GM19372 (cell line): ENCODE measurements around the gene MNAT1.

ENCODE experiments used
- ATAC-seq: cut with Tn5 transposase; IDR thresholded peaks from one replicate; pipeline ENCODE4 v1.9.1; 2021; ENCODE audit warnings: mild to moderate bottlenecking, low read depth, moderate library complexity; ENCODE audit not compliant: unreplicated experiment

MNAT1 gene

GRCh38 chr14:60956632-60957031, 222.1 kb downstream of the MNAT1 start:
- ATAC-seq = no peak

- no peak for ATAC-seq
These were observed 223.6 kb downstream of the MNAT1 start for GRCh38 chr14:60958146-60958545.

DNA sequence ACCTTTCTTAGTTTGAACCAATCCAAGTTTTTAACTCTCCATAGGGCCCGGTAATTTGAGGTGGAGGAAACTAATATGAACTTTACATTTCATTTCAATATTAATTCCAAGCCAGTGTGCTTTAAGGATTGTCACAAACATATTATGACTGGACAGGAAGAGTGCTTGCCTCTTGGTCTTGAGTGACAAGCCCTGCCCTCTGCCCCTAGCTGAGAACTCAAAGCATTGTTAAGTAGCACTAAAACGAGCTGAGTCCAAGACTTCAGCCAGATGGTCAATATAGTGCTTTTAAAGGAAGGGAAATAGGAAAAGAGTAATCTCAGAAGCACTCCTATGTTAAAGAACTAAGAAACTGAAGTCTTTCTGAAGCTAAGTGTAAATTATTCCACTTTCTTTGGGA, 229.2 kb downstream of the MNAT1 start:
- no peak for ATAC-seq

GRCh38 chr14:60964904-60965303, 230.3 kb downstream of the MNAT1 start:
- ATAC-seq = no peak

DNA sequence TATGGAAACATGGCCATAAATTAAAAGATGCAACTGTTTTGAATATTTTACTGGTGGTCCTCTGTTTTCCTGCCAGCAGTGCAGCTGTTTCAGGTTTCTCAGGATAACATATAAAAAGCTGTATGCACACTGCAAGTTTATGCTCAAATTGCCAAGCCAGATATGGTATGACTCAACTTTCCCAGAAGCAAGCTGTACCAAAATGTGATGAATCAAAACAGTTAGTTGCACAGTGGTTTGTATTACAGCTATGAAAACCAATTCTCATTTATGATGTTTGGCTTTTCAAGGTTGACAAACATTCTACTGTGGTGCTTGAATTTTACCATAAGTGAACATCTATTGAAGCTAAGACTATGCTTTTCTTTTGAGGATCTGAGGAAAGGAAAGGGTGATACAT, 230.8 kb downstream of the MNAT1 start:
- no peak for ATAC-seq

- ATAC-seq = no peak
These were observed 233.5 kb downstream of the MNAT1 start for GRCh38 chr14:60968099-60968498.

- ATAC-seq = no peak
These were observed 234.1 kb downstream of the MNAT1 start for GRCh38 chr14:60968671-60969070.

- ATAC-seq = no peak
These were observed 235.6 kb downstream of the MNAT1 start for GRCh38 chr14:60970146-60970545.

DNA sequence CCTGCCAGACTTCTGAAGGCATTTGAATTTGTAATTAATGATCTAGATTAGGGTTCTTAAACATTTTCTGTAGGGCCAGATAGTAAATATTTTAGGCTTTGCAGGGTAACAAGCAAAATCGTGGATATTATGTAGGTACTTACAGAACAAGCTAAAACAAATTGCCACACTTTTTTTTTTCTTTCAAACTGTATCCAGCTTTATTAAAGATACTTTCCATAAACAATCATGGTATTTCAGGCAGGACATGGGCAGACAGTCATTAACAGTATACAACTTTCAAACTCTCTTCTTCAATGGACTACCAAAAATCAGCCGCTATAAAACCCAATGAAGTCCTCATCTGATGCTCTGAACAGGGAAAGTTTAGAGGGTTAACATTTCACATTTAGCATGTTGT, 236.7 kb downstream of the MNAT1 start:
- ATAC-seq = no peak

GRCh38 chr14:60972295-60972694, 237.7 kb downstream of the MNAT1 start:
- ATAC-seq = no peak

DNA sequence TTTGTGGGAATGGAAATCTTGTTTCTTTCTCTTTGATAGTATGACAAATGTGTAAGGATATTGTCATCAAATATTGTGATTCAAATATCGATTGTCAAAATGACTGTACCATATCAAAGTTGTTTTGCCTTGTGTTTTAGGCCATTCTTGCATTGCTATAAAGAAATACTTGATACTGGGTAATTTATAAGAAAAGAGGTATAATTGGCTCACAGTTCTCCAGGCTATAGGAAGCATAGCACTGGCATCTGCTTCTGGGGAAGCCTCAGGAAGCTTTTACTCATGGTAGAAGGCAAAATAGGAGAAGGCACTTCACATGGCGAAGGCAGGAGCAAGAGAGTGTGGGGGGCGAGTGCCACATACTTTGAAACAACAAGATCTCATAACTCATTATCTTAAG, 238.5 kb downstream of the MNAT1 start:
- no peak for ATAC-seq

- ATAC-seq = no peak
These were observed 239.6 kb downstream of the MNAT1 start for GRCh38 chr14:60974090-60974651.

- no peak for ATAC-seq
These were observed 241.0 kb downstream of the MNAT1 start for GRCh38 chr14:60975551-60975950.

DNA sequence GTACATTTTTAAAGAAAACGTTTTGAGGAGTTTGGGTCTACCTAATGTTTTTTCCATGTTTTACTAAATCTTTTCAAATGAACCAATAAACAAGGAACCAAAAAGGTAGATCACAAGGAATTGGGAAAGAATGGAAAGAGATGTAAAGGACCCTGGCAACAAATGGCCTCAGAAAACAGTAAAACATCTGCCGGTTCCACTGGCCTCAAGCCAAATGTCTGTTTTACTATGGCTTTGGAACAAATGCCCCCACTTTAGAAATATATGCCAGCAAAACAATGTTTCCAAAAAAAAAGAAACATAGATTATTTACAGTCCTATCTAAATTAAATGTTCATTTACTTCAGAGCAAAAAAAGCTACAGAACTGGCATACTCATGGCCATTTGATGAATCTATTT, 243.3 kb downstream of the MNAT1 start:
- ATAC-seq = no peak

DNA sequence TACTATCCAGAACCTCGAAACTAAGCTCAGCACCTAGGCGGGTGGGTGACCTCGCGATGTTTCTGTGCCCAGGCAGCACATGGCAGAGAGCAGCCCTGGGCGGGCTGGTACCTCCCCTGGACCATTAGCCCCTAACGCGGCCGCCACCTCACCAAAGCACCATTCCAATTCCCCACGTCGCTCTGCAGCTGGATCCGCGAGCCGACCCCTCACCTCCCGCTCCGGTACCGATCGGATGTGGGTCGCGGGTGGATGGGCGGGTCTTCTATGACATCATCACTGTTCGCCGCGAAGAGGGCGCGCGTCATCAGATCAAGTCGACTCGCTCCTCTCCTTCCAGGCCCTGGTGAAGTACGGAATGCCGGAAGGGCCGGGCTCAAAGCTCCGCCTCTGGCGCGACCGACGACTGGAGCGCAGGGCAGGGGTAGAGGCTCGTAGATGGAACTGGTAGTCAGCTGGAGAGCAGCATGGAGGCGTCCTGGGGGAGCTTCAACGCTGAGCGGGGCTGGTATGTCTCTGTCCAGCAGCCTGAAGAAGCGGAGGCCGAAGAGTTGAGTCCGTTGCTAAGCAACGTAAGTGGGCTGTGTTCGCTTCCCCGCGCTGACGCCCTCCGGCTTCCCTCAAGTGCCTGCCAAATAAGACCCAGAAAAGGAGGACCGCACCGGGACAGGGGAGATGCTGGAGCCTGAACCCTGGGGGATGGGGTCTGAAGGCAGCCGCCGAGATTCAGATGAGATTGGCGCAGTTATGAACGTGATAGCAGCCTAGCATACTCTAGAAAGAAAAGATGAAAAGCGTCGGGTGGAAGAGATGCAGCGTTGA, 246.5 kb downstream of the MNAT1 start, which contains the start of the genes SLC38A6 and TRMT5:
TSS of gene SLC38A6 (plus strand) at position 435 of the 822 bp plus-strand sequence. CDS start at position 468, 33 bp downstream.
TSS of gene TRMT5 (minus strand) at position 269 of the 822 bp plus-strand sequence. CDS start at position 163, 106 bp downstream.
- ATAC-seq = peak; percentile 81

DNA sequence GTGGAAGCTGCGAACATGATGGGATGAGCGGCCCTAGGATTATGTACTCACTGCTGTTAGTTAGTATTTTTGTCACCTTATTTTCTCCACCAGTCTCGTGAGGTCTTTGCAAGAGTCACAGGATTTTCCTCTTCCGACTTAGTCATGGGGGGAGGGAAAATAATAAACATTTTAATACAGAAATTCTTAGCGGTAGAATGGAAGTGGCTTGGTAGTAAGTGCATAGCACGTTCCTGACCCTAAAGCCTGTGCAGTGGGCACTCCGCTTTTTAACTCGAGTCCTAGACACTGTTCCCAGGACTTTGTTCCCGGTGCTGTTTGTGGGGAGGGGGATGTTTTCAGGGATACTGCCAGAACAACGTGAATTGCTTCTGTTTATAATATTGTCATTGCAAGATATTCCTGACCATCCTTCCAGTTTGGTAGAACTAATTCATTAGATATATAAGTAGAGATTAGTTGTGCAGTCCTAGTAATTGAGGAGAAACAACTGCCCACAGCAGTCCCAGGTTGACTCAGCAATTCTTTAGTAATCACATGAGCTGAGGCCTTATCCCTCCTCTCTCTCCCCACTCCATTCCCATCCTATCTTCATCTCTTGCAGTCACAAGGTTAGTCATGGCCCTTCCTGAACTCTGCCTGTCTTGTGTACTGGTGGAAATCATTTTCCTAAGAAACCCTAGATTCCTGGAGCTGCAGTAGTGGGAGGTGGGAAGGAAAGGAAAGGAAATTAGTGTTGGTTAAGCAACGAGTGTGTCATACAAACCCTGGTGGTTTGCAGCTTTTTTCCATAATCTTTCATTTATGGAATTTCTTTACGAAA, 247.3 kb downstream of the MNAT1 start:
- no peak for ATAC-seq

- ATAC-seq = no peak
These were observed 249.6 kb downstream of the MNAT1 start for GRCh38 chr14:60984196-60984595.

DNA sequence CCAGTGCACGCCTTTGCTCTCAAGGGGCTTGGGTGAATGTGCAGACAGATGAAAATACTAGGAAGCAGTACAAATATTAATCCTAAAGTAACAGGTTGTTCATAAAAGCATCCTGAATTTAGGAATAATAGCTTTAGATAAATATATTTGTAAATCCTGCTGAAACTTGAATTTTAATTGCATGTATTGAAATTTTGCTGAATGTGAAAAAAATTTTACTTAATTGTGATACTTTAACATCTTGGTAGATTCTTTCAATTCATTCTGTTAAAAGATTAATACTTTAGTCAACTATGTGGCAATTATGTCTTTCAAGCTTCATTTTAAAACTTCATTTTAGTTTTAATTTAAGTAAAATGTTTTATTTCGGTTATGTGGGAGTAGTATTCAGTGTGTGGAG, 251.9 kb downstream of the MNAT1 start:
- ATAC-seq = no peak

DNA sequence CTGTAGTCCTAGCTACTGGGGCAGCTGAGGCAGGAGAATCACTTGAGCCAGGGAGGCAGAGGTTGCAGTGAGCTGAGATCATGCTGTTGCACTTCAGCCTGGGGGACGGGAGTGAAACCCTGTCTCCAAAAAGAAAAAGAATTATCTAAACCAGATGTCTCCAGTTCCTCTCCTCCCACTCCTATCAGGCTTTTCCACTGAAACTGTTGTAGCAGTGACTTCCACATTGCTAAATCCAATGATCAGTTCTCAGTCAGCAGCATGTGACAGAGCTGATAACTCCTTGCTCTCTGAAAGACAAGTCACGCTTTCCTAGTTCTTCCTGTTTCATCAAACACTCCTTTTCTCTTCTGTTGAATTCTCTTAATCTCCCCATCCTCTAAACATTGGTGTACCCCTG, 255.0 kb downstream of the MNAT1 start:
- no peak for ATAC-seq

- no peak for ATAC-seq
These were observed 264.1 kb downstream of the MNAT1 start for GRCh38 chr14:60998617-60999016.

- ATAC-seq = no peak
These were observed 265.0 kb downstream of the MNAT1 start for GRCh38 chr14:60999536-60999935.
